HG02973 (cell line): Measurements from ENCODE around the gene MYO1E.
"Not testable (repeated sequence)": the region's sequence is repeated elsewhere in the genome, so short reads cannot be mapped to it uniquely, and the experiment has no call there.

Source experiments
- ATAC-seq: cut with Tn5 transposase; IDR thresholded peaks from one replicate; pipeline ENCODE4 v1.9.1; 2021; ENCODE audit warnings: moderate library complexity; ENCODE audit not compliant: unreplicated experiment

Gene MYO1E

GRCh38 chr15:59372352-59373211 is at the start of gene MYO1E:
MYO1E (minus strand) TSS chr15:59372871; CDS start chr15:59372500, 371 bp downstream.
- ATAC-seq, result peak; percentile 44

GRCh38 chr15:59420986-59421618 is 48.4 kb upstream of the MYO1E start:
- no peak for ATAC-seq

- ATAC-seq, result no peak
Measured at GRCh38 chr15:59420108-59420507, 47.4 kb upstream of the MYO1E start.

GRCh38 chr15:59419170-59419569 is 46.5 kb upstream of the MYO1E start:
- ATAC-seq, result no peak

- no peak for ATAC-seq
Measured at GRCh38 chr15:59416816-59417215, 44.1 kb upstream of the MYO1E start.

GRCh38 chr15:59413577-59413976 is 40.9 kb upstream of the MYO1E start:
- ATAC-seq, result no peak

GRCh38 chr15:59410391-59410896 is 37.8 kb upstream of the MYO1E start:
- no peak for ATAC-seq

GRCh38 chr15:59407946-59408345 is 35.3 kb upstream of the MYO1E start:
- no peak for ATAC-seq

GRCh38 chr15:59406446-59406845 is 33.8 kb upstream of the MYO1E start:
- no peak for ATAC-seq

- ATAC-seq, result no peak
Measured at GRCh38 chr15:59405079-59405478, 32.4 kb upstream of the MYO1E start.

GRCh38 chr15:59401824-59402569 is 29.3 kb upstream of the MYO1E start:
- no peak for ATAC-seq

GRCh38 chr15:59401051-59401823 is 28.6 kb upstream of the MYO1E start:
- not testable (repeated sequence) for ATAC-seq

- ATAC-seq, result peak; percentile 24
Measured at GRCh38 chr15:59400103-59400813, 27.6 kb upstream of the MYO1E start.

- peak; percentile 75 for ATAC-seq
Measured at GRCh38 chr15:59399465-59400102, 26.9 kb upstream of the MYO1E start.

- no peak for ATAC-seq
Measured at GRCh38 chr15:59398220-59398619, 25.5 kb upstream of the MYO1E start.

GRCh38 chr15:59396679-59397078 is 24.0 kb upstream of the MYO1E start:
- no peak for ATAC-seq

GRCh38 chr15:59396211-59396610 is 23.5 kb upstream of the MYO1E start:
- ATAC-seq, result no peak

GRCh38 chr15:59394166-59394661 is 21.5 kb upstream of the MYO1E start:
- no peak for ATAC-seq

- ATAC-seq, result no peak
Measured at GRCh38 chr15:59392299-59392698, 19.6 kb upstream of the MYO1E start.
